MM.1S (cell line): ENCODE results near the gene COL11A2.

Experiments used
- DNase-seq: peaks from one replicate; pipeline ENCODE4 v3.0.0-alpha.2; 2015
- H2AFZ ChIP-seq: fragments of 300-600 bp; sonication (generic); 2 replicates; pipeline ENCODE4 v1.6.0; 2016; ENCODE audit warnings: antibody characterized with exemption, low read length
- H3F3A ChIP-seq: fragments of 300-600 bp; sonication (generic); 2 replicates; pipeline ENCODE4 v1.6.1; 2016; ENCODE audit warnings: mild to moderate bottlenecking, antibody characterized with exemption, low read length, moderate library complexity, mixed read lengths; ENCODE audit not compliant: insufficient read depth
- H3K27ac ChIP-seq: fragments of 300-600 bp; sonication (generic); 2 replicates; pipeline ENCODE4 v1.5.1; 2016; ENCODE audit warnings: mild to moderate bottlenecking, low read length
- H3K27me3 ChIP-seq: fragments of 300-600 bp; sonication (generic); replicated peaks from 2 replicates; pipeline ENCODE4 v1.6.0; 2016; ENCODE audit warnings: low read length; ENCODE audit not compliant: insufficient read depth
- H3K36me3 ChIP-seq: fragments of 300-600 bp; sonication (generic); replicated peaks from 2 replicates; pipeline ENCODE4 v1.6.1; 2016; ENCODE audit warnings: mild to moderate bottlenecking, low read length, mixed read lengths; ENCODE audit not compliant: insufficient read depth
- H3K4me1 ChIP-seq: fragments of 300-600 bp; sonication (generic); 2 replicates; pipeline ENCODE4 v1.6.1; 2016; ENCODE audit warnings: low read length, mixed read lengths
- H3K4me2 ChIP-seq: fragments of 300-600 bp; sonication (generic); 2 replicates; pipeline ENCODE4 v1.6.0; 2016; ENCODE audit warnings: low read depth, low read length
- H3K4me3 ChIP-seq: fragments of 300-600 bp; sonication (generic); 2 replicates; pipeline ENCODE4 v1.5.1; 2016; ENCODE audit warnings: low read length, mixed read lengths
- H3K79me2 ChIP-seq: fragments of 300-600 bp; sonication (generic); 2 replicates; pipeline ENCODE4 v1.6.1; 2016; ENCODE audit warnings: mixed run types, low read length, mixed read lengths
- H3K9ac ChIP-seq: fragments of 300-600 bp; sonication (generic); 2 replicates; pipeline ENCODE4 v1.6.1; 2016; ENCODE audit warnings: low read length, mixed read lengths
- H3K9me2 ChIP-seq: fragments of 300-600 bp; sonication (generic); replicated peaks from 2 replicates; pipeline ENCODE4 v1.6.1; 2016; ENCODE audit warnings: mild to moderate bottlenecking, low read length, mixed read lengths; ENCODE audit not compliant: insufficient read depth
- H3K9me3 ChIP-seq: fragments of 300-600 bp; sonication (generic); replicated peaks from 2 replicates; pipeline ENCODE4 v1.6.1; 2016; ENCODE audit warnings: mild to moderate bottlenecking, low read length, mixed read lengths; ENCODE audit not compliant: insufficient read depth
- H4K20me1 ChIP-seq: fragments of 300-600 bp; sonication (generic); 2 replicates; pipeline ENCODE4 v1.6.1; 2016; ENCODE audit warnings: mild to moderate bottlenecking, low read length, moderate library complexity, mixed read lengths; ENCODE audit not compliant: insufficient read depth
- EZH2 ChIP-seq: fragments of 300-600 bp; sonication (generic); optimal IDR thresholded peaks from 2 replicates; pipeline ENCODE3; 2017; ENCODE audit warnings: low read depth, mild to moderate bottlenecking, antibody characterized with exemption, low read length, mixed read lengths
- EZH2phosphoT487 ChIP-seq: fragments of 300-600 bp; sonication (generic); IDR thresholded peaks from 2 replicates; pipeline ENCODE4 v1.6.1; 2018; ENCODE audit warnings: antibody characterized with exemption, low read length
- TF ChIP-seq, protein P1 (sequence below): fragments of 300-600 bp; sonication (generic); IDR thresholded peaks from 2 replicates; pipeline ENCODE4 v1.5.1; 2016; ENCODE audit warnings: antibody characterized with exemption, low read length, mixed read lengths

COL11A2 gene

GRCh38 chr6:33197431-33198048, 5.3 kb upstream of the COL11A2 start:
- TF ChIP-seq, protein P1, sequence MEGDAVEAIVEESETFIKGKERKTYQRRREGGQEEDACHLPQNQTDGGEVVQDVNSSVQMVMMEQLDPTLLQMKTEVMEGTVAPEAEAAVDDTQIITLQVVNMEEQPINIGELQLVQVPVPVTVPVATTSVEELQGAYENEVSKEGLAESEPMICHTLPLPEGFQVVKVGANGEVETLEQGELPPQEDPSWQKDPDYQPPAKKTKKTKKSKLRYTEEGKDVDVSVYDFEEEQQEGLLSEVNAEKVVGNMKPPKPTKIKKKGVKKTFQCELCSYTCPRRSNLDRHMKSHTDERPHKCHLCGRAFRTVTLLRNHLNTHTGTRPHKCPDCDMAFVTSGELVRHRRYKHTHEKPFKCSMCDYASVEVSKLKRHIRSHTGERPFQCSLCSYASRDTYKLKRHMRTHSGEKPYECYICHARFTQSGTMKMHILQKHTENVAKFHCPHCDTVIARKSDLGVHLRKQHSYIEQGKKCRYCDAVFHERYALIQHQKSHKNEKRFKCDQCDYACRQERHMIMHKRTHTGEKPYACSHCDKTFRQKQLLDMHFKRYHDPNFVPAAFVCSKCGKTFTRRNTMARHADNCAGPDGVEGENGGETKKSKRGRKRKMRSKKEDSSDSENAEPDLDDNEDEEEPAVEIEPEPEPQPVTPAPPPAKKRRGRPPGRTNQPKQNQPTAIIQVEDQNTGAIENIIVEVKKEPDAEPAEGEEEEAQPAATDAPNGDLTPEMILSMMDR, result peak; percentile 74
- no peak for TF ChIP-seq EZH2
- H3K36me3 ChIP-seq, result no peaks in the 10 kb centered on the region; the same call in 1 of the 2 replicates
- no peak overlapping the region for H3K27ac ChIP-seq
- no peak overlapping the region for H2AFZ ChIP-seq
- no peaks in the 10 kb centered on the region for H3K9me3 ChIP-seq
- H4K20me1 ChIP-seq, result no peaks in the 10 kb centered on the region
- H3F3A ChIP-seq, result peaks cover 6% of the 10 kb centered on the region; the same call in 1 of the 2 replicates
- H3K79me2 ChIP-seq, result peaks cover 43% of the 10 kb centered on the region
- peaks cover 4% of the 10 kb centered on the region; the same call in 1 of the 2 replicates for H3K27me3 ChIP-seq
- no peak overlapping the region for H3K4me3 ChIP-seq
- no peak overlapping the region for H3K9ac ChIP-seq
- peaks cover 17% of the 10 kb centered on the region for H3K4me1 ChIP-seq
- H3K9me2 ChIP-seq, result no peaks in the 10 kb centered on the region
- DNase-seq, result peak; percentile 38
- H3K4me2 ChIP-seq, result no peak overlapping the region

GRCh38 chr6:33195304-33196165, 3.3 kb upstream of the COL11A2 start:
- TF ChIP-seq, protein P1, result no peak
- no peak for TF ChIP-seq EZH2phosphoT487
- TF ChIP-seq EZH2, result no peak
- no peaks in the 10 kb centered on the region for H3K9me2 ChIP-seq
- H4K20me1 ChIP-seq, result no peaks in the 10 kb centered on the region
- no peak overlapping the region for H3K4me3 ChIP-seq
- peaks cover 3% of the 10 kb centered on the region; the same call in 1 of the 2 replicates for H3F3A ChIP-seq
- H3K27ac ChIP-seq, result no peak overlapping the region
- H3K9ac ChIP-seq, result no peak overlapping the region
- peaks cover 10% of the 10 kb centered on the region for H3K27me3 ChIP-seq
- H3K4me1 ChIP-seq, result peaks cover 4% of the 10 kb centered on the region
- H3K9me3 ChIP-seq, result no peaks in the 10 kb centered on the region
- H3K36me3 ChIP-seq, result no peaks in the 10 kb centered on the region; the same call in 1 of the 2 replicates
- peaks cover 25% of the 10 kb centered on the region for H3K79me2 ChIP-seq
- no peak overlapping the region for H3K4me2 ChIP-seq
- H2AFZ ChIP-seq, result no peak overlapping the region
- no peak for DNase-seq

DNA sequence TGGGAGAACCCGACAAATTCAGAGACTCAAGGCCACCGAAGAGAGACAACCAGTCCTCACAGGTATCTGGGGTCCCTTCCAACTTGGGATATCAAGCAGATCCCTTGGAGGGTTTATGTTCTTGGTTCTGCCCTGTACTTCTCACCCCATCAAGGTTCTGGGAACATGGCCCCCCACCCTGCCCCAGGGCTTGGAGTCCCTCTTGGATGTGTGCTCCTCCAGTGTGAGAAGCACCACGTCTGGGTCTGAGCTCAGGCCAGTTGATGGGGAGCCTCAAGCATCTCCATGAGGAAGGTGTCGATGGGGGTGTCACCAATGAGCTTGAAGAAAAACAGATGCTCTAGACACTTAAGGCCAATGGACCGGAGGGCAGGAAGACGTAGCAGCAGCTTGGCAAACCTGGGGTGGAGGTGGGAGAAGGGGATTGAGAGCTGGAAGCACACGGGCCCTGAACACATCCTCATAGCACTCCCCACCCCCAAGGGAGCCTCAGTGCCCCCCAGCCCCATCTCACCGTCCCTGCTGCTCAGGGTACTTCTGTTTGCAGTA, 2.2 kb upstream of the COL11A2 start:
- DNase-seq, result no peak
- TF ChIP-seq EZH2phosphoT487 (no peak), EZH2 (no peak)
- TF ChIP-seq, protein P1, result no peak
- no peak overlapping the region for H2AFZ ChIP-seq
- H3K27me3 ChIP-seq, result peaks cover 10% of the 10 kb centered on the region
- H3F3A ChIP-seq, result peaks cover 2% of the 10 kb centered on the region; the same call in 1 of the 2 replicates
- no peaks in the 10 kb centered on the region; the same call in 1 of the 2 replicates for H3K36me3 ChIP-seq
- H3K4me2 ChIP-seq, result no peak overlapping the region
- no peaks in the 10 kb centered on the region for H3K9me3 ChIP-seq
- H3K4me3 ChIP-seq, result no peak overlapping the region
- no peaks in the 10 kb centered on the region for H3K9me2 ChIP-seq
- peaks cover 3% of the 10 kb centered on the region for H3K4me1 ChIP-seq
- H3K79me2 ChIP-seq, result peaks cover 16% of the 10 kb centered on the region
- H3K27ac ChIP-seq, result no peak overlapping the region
- H4K20me1 ChIP-seq, result no peaks in the 10 kb centered on the region
- H3K9ac ChIP-seq, result no peak overlapping the region
